KG1 (cell line): Measurements from ENCODE around the gene C19orf18.

Experiments
- DNase-seq: peaks from one replicate; lab custom pipeline; 2025; lab: John Stamatoyannopoulos, UW

The C19orf18 gene

GRCh38 chr19:57947419-57948134 lies 26.8 kb downstream of the C19orf18 start, which contains the start of gene ZNF256:
Gene ZNF256, minus strand, starts transcription at chr19:57947706. Its CDS starts 232 bp downstream, at chr19:57947474.
- DNase-seq, result peak; percentile 91

- DNase-seq, result no peak
These were observed 27.3 kb downstream of the C19orf18 start for GRCh38 chr19:57947088-57947418.

DNA sequence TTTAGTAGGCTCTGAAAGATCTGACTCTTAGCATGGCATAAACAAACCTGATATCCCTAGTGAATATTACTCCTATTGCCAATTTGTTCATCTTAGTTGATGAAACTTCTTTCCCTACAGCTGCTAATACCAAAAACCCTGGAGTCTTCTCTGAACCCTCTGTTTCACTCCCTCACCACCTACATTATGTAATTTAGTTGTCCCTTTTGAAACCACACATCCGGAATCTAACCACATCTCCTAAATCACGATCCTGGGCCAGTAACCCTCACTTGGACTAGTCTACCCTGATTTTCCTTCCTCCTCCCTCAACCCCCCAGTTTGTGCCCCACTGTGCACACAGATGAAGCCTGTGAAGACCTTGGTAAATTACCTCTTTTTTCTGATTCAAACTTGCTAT lies 28.0 kb downstream of the C19orf18 start:
- no peak for DNase-seq

- no peak for DNase-seq
These were observed 32.7 kb downstream of the C19orf18 start for GRCh38 chr19:57941593-57941992.

GRCh38 chr19:57935731-57936130 lies 38.6 kb downstream of the C19orf18 start:
- DNase-seq, result no peak

DNA sequence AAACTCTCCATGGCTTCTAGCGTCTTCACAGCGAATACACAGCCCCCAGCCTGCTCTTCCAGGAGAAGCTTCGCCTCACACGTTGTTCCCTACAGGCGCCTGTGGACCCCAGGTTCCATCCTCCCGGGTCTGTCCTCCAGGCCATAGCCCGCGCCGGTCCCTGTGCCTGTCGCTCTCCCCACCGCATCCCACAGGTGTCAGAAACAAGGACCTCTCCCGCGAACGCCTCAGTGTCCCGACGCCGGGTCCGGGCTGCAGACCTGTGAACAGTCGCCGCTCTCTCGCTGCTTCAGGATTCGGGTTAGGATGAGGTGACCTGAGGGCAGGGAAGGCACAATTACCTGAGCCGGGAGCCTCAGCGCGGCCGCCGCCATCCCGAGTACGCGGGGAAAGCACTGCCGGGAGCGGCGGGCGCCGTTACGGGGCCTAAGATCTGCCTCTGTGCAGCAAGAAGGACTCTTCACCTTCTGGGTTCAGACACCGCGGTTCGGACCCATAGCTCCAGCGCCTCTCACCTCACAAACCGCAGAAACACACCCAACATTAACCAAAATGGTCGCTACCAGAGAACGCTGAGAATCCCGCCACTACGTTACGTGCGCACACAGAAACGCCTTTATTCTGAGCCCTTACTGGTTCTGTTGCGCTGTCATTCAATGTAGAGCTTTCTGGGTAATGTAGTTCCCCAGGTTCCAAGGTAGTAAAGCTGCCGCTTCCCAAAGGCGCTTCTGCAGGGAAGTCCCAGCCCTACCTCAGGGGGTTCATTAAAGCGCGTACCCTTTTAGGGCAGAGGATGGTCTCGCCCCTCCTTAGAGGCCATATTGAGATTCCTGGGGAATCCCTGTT lies 39.3 kb downstream of the C19orf18 start, which contains the start of gene ZNF418:
ZNF418 (minus strand) TSS at position 583 of the 846 bp plus-strand sequence. CDS start 1,580 bp downstream, outside the sequence.
- peak; percentile 70 for DNase-seq

GRCh38 chr19:57927587-57927986 lies 46.7 kb downstream of the C19orf18 start:
- DNase-seq, result no peak

DNA sequence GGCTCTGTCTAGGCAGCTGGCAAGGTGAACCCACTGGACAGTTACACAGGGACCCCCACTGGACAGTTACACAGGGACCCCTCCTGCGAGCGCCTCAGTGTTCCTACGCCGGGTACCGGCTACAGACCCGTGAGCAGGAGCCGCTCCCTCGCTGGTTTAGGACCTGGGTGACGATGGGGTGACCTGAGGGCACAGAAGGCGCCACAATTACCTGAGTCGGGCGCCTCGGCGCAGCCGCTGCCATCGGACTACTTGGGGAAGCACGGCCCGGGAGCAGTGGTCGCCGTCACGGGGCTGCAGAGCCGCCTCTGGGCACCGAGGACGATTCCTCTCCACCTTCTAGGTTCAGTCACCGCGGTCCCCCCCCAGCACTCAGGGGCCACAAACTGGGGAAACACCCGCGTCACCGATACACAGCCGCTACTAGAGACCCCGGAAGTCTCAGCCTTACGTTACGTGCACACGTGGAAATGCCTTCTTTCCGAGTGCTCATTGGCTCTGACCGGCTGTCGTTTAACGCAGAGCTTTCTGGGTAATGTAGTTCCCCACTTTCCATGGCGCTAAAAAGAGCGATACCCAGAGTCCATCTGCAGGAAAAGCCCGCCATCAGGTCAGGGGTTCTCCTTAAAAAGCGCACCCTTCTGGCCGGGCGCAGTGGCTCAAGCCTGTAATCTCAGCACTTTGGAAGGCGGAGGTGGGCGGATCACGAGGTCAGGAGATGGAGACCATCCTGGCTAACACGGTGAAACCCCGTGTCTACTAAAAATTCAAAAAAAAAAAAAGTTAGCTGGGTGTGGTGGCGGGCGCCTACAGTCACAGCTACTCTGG lies 58.0 kb downstream of the C19orf18 start, which contains the start of gene ZNF417:
ZNF417 (minus strand) TSS at position 425 of the 828 bp plus-strand sequence; CDS start at position 244, 181 bp downstream.
- peak; percentile 67 for DNase-seq

DNA sequence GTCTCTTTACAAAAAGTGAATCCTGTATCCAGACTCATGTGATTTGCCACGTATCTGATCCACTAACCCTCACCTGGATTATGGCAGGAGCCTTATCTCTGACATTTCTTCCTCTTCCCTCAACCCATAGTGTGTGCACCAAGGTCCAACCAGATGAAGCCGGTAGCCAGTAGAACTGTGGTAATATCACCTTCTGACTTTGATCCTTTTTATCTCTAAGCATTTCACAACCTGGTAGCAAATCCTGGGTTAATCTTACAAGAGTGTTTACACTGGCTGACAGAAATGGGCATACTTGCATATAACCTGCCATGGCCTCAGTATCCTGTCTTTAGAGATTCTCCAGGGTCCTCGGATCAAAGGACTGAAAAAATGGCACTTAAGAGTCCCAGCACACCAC lies 59.8 kb downstream of the C19orf18 start:
- no peak for DNase-seq
